T-cell (primary cell): Measurements from ENCODE around the gene CHAF1A. TPM values are rescaled to one million over a fixed set of nuclear protein-coding genes. Genes with fewer than 3 reads are reported as not detected.

Experiments
- ATAC-seq, 4 experiments: fragments of 200-7000 bp in 3 of 4; fragments of 150-1000 bp in 1 of 4; cut with Tn5 transposase; replicated peaks in 1 of 4; 1 replicate in 3 of 4; 2 replicates in 1 of 4; pipeline ENCODE4 v1.10.0; 2021; ENCODE audit warnings: moderate library complexity in 3 of 4, mild to moderate bottlenecking in 2 of 4, moderate number of reproducible peaks in 1 of 4
- CTCF ChIA-PET, 2 donors: fragments of 300-600 bp; sonication (Branson Sonifier 250); formaldehyde crosslinking; loops; one replicate each; lab custom pipeline; 2022; ENCODE audit warnings: antibody characterized with exemption in 2 of 2; lab: Charles Lee
- POLR2A ChIA-PET, 2 donors: fragments of 300-600 bp; sonication (Branson Sonifier 250); formaldehyde crosslinking; loops; one replicate each; lab custom pipeline; 2022; ENCODE audit warnings: antibody characterized with exemption in 2 of 2; lab: Charles Lee
- DNase-seq, 35 experiments: peaks; one replicate each; pipeline versions ENCODE4 v3.0.0 to v3.0.0-alpha.2; 2013 to 2023
- H3K27ac ChIP-seq: one replicate; pipeline ENCODE4 v1.5.1; 2013; ENCODE audit warnings: low read length
- H3K27me3 ChIP-seq, 2 experiments: replicated peaks in 1 of 2; 1 replicate in 1 of 2; 2 replicates in 1 of 2; pipeline versions ENCODE4 v1.6.1 to v1.7.0; 2013; ENCODE audit warnings: low read length in 1 of 2, mixed read lengths in 1 of 2; ENCODE audit not compliant: control insufficient read depth in 2 of 2, insufficient read depth in 2 of 2; ENCODE audit errors: extremely low read depth in 1 of 2
- H3K36me3 ChIP-seq, 2 donors: 1 replicate in 1 of 2; 2 replicates in 1 of 2; pipeline versions ENCODE4 v1.6.1 to v1.7.0; 2013; ENCODE audit warnings: low read length in 1 of 2; ENCODE audit not compliant: control insufficient read depth in 2 of 2, insufficient read depth in 1 of 2; ENCODE audit errors: extremely low read depth in 1 of 2
- H3K4me1 ChIP-seq, 2 experiments: 1 replicate in 1 of 2; 2 replicates in 1 of 2; pipeline versions ENCODE4 v1.6.1 to v1.7.0; 2013; ENCODE audit warnings: low read length in 2 of 2, mixed read lengths in 1 of 2; ENCODE audit not compliant: insufficient read depth in 2 of 2, control insufficient read depth in 1 of 2; ENCODE audit errors: extremely low read depth in 1 of 2
- H3K4me3 ChIP-seq, 2 donors: 1 replicate in 1 of 2; 2 replicates in 1 of 2; pipeline versions ENCODE4 v1.5.1 to v1.7.0; 2013; ENCODE audit warnings: mild to moderate bottlenecking in 2 of 2, low read length in 1 of 2, moderate library complexity in 1 of 2; ENCODE audit not compliant: control insufficient read depth in 1 of 2; ENCODE audit errors: extremely low read depth in 1 of 2
- H3K9me3 ChIP-seq: 2 replicates; pipeline ENCODE4 v1.7.0; 2013
- H3K27ac Mint-ChIP-seq, 2 donors: one replicate each; pipeline ENCODE4 v1.8.0; 2020 to 2021; ENCODE audit warnings: mild to moderate bottlenecking in 2 of 2, mixed read lengths in 2 of 2
- H3K27me3 Mint-ChIP-seq, 2 donors: one replicate each; pipeline ENCODE4 v1.8.0; 2021 to 2022; ENCODE audit warnings: mixed read lengths in 2 of 2
- H3K36me3 Mint-ChIP-seq: one replicate; pipeline ENCODE4 v1.8.0; 2021; ENCODE audit warnings: mixed read lengths
- H3K4me1 Mint-ChIP-seq, 3 donors: one replicate each; pipeline ENCODE4 v1.8.0; 2020 to 2022; ENCODE audit warnings: mixed read lengths in 3 of 3, mild to moderate bottlenecking in 1 of 3
- H3K4me3 Mint-ChIP-seq, 3 donors: one replicate each; pipeline ENCODE4 v1.8.0; 2020 to 2022; ENCODE audit warnings: mild to moderate bottlenecking in 3 of 3, mixed read lengths in 3 of 3, moderate library complexity in 3 of 3
- H3K9me3 Mint-ChIP-seq, 3 donors: one replicate each; pipeline ENCODE4 v1.8.0; 2020 to 2022; ENCODE audit warnings: mixed read lengths in 3 of 3
- WGBS: methylation state at CpG from one replicate; pipeline ENCODE4 v1.1.5; 2013; ENCODE audit warnings: missing lambda C conversion rate; ENCODE audit not compliant: insufficient coverage; 5-methylcytosine and 5-hydroxymethylcytosine counted together
- total RNA-seq, 35 experiments: library from RNA in 6 of 35; stranded (reverse) in 6 of 35; fragments of 120-200 nt in 1 of 35; gene quantifications; one replicate each; pipeline versions ENCODE4 v1.2.1 to v1.2.4 and lab custom pipeline; 2013 to 2026

Gene CHAF1A
- total RNA-seq, 5 donors from 2014 or later (not counting 1 experiment from before 2014, with no cell fraction given), result 14.4 to 27.3 (median 16.5) TPM

GRCh38 chr19:4467835-4468234 is 65.4 kb downstream of the CHAF1A start:
- no peaks in the 10 kb centered on the region for H3K36me3 ChIP-seq
- H3K9me3 ChIP-seq, result no peaks in the 10 kb centered on the region
- Mint-ChIP-seq H3K9me3 (no peaks in the 10 kb centered on the region), H3K4me1 (peaks cover 5 to 8% (median 7%) of the 10 kb centered on the region in 3 donors), H3K36me3 (no peaks in the 10 kb centered on the region), H3K4me3 (no peak overlapping the region), H3K27me3 (no peaks in the 10 kb centered on the region), H3K27ac (no peak overlapping the region)
- ChIA-PET CTCF (interaction anchor here in 1 of 2 donors (0.7 kb wide), 1 partner anchor 14 kb away, joined by 7 read pairs; no protein-coding TSS in a partner anchor), POLR2A (no interaction called here)
- no CpG with 5 or more reads among the region's 3 CpGs for WGBS
- no peak overlapping the region for H3K4me3 ChIP-seq
- H3K27me3 ChIP-seq, result no peaks in the 10 kb centered on the region
- peaks cover 2 to 16% of the 10 kb centered on the region in 2 experiments for H3K4me1 ChIP-seq
- DNase-seq (no peak), ATAC-seq (no peak)
- no peak overlapping the region for H3K27ac ChIP-seq

DNA sequence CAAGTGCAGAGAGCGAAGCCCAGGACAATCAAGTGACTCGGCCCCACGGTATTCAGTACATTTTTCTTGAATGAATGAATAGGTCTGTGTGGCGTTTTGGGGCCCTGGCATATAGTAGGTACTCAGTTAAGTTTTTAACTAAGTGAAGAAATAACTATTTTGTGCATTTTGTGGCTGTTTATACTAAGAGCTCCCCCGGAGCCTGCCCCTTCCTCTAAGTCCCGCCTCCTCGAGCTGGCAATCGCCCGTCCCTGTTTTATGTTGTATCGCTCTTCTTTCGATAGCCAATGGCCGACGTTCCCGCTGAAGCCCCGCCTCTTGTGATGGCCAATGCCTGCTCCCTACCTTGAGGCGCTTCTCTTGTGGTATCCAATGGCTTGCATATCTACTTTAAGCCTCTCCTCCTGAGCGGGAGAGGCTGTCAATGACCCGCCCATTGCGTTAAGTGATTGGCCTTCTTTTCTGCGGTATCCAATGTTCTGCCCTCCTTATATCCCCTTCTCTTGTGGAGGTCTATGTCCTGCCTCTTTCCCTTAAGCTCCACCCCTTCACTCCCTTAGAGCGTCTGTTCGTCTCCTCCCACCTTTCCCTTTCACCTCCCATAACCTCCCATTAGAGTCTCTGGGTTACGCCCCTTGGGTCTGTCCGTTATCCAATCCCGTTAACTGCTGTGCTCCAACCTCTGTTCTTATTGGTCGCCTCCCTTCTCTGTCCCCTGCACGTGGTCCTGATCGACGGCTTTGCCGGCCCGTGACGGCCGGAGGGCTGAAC is 69.1 kb downstream of the CHAF1A start:
- DNase-seq (peak; percentile 86 to 100 (median 98)), ATAC-seq (peak; percentile 84 to 86 (median 84))
- WGBS, result under 1% methylated on average over 31 of the region's 33 CpGs
- peaks cover 0 to 9% of the 10 kb centered on the region in 2 donors for H3K36me3 ChIP-seq
- Mint-ChIP-seq H3K9me3 (no peaks in the 10 kb centered on the region), H3K27ac (no peak overlapping the region), H3K4me3 (no peak overlapping the region), H3K27me3 (no peaks in the 10 kb centered on the region), H3K4me1 (peaks cover 23 to 25% (median 24%) of the 10 kb centered on the region in 3 donors), H3K36me3 (peaks cover 3% of the 10 kb centered on the region)
- H3K4me1 ChIP-seq, result peaks cover 15 to 38% of the 10 kb centered on the region in 2 experiments
- no peaks in the 10 kb centered on the region for H3K9me3 ChIP-seq
- H3K27me3 ChIP-seq, result no peaks in the 10 kb centered on the region
- H3K4me3 ChIP-seq, result peak overlapping the region; percentile 76 to 84
- POLR2A ChIA-PET, result interaction anchor here (0.6 to 1.5 kb wide), 8 partner anchors 11 to 1149 kb away, joined by 3 to 6 read pairs (median 4); partner anchors contain the start of genes CHAF1A (in 1 of the 2), MPND (in 1 of the 2), SH3GL1 (in 1 of the 2) and YJU2 (in 1 of the 2)
- H3K27ac ChIP-seq, result peak overlapping the region; percentile 83
- CTCF ChIA-PET, result interaction anchor here in 1 of 2 donors (0.5 to 1.9 kb wide), 10 partner anchors 13 to 484 kb away, joined by 3 to 13 read pairs (median 6); partner anchors contain the start of genes CHAF1A, FEM1A, MPND and SH3GL1

DNA sequence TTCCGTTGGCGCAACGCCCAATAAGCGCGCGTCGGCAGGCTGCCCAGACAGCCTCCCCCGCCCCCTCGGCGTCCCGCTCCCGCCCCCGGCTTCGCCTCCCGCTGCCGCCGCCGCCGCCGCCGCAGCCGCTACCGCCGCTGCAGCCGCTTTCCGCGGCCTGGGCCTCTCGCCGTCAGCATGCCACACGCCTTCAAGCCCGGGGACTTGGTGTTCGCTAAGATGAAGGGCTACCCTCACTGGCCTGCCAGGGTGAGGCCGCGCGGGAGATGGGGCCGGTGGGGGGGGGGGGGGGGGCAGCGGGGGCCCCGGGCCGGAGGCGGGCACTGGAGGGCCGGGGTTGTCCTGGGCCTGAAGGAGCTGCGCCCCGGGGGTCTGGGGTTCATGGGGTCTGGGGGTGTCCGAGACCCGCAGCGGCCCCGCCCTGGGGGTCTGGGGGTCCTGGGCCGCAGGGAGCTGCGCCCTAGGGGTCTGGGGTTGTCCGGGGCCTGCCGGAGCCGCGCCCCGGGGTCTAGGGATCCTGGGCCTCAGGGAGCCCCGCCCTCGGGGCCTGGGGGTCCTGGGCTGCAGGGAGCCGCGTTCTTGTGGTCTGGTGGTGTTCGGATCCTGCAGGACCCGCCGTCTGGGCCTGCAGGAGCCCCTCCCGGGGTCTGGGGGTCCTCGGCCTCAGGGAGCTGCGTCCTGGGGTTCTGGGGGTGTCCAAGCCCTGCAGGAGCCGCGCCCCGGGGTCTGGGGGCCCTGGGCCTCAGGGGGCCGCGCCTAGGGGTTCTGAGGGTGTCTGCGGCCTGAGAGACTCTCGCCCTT is 69.9 kb downstream of the CHAF1A start, which contains the start of gene HDGFL2:
Gene HDGFL2 (plus strand): TSS at position 124 of the 801 bp plus-strand sequence. CDS start 54 bp downstream, at position 178.
- Mint-ChIP-seq H3K4me3 (peak within 1 kb of the TSS in 2 of 3 donors; percentile 73 to 76), H3K27ac (no peak within 1 kb of the TSS), H3K9me3 (no peaks in the 10 kb centered on the region), H3K27me3 (no peaks in the 10 kb centered on the region), H3K36me3 (peaks cover 8% of the 10 kb centered on the region), H3K4me1 (peaks cover 23 to 25% (median 24%) of the 10 kb centered on the region in 3 donors)
- ATAC-seq (no peak), DNase-seq (peak in 4 of 35 experiments; percentile 85 to 97 (median 95))
- Histone ChIP-seq H3K36me3 (peaks cover 0 to 16% of the 10 kb centered on the region in 2 donors), H3K27ac (peak within 1 kb of the TSS; percentile 83), H3K9me3 (no peaks in the 10 kb centered on the region), H3K4me3 (peak within 1 kb of the TSS; percentile 80 to 84), H3K27me3 (no peaks in the 10 kb centered on the region), H3K4me1 (peaks cover 15 to 38% of the 10 kb centered on the region in 2 experiments)
- POLR2A ChIA-PET, result interaction anchor here in 1 of 2 donors (0.9 to 1.3 kb wide), 3 partner anchors 70 to 226 kb away, joined by 3 to 5 read pairs (median 4); partner anchors contain the start of genes CHAF1A, SH3GL1 and YJU2
- WGBS, result under 1% methylated on average over 54 of the region's 71 CpGs
- CTCF ChIA-PET, result interaction anchor here in 1 of 2 donors (1.0 to 1.9 kb wide), 7 partner anchors 14 to 319 kb away, joined by 3 to 13 read pairs (median 6); partner anchors contain the start of genes FEM1A, MPND and SH3GL1

DNA sequence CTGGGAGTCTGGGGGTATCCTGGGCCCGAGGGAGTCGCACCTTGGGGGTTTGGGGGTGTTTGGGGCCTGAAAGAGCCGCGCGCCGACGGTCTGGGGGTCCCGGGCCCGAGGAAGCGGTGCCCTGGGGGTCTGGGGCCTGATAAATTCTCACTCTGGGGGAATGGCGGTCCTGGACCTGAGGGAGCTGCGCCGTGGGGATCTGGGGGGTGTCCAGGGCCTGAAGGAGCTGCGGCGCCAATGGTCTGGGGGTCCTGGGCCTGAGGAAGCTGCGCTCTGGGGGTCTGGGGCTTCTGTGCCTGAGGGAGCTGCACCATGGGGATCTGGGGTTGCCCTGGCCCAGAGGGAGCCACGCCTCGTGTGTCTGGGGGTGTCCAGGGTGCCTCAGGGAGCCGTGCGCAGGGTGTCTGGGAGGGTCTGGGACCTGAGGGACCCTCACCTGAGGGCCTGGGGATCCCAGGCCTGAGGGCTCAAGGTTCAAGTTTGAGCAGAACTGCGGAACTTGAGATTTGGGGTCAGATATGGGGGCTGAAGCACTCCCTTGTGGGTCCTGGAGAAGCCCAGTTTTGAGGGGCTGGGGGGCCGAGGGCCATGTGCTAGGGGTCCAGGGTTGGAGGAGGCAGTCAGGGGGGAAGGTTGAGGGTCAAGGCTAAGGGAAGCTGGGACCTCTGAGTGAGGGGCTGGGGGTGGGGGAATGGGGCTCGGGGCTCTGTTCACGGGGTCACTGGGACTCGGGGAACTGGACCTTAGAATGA is 70.7 kb downstream of the CHAF1A start:
- peak overlapping the region; percentile 58 to 80 for H3K4me3 ChIP-seq
- Mint-ChIP-seq H3K9me3 (no peaks in the 10 kb centered on the region), H3K36me3 (peaks cover 12% of the 10 kb centered on the region), H3K4me1 (peaks cover 23 to 25% (median 24%) of the 10 kb centered on the region in 3 donors), H3K4me3 (peak overlapping the region in 2 of 3 donors; percentile 73 to 76), H3K27ac (no peak overlapping the region), H3K27me3 (no peaks in the 10 kb centered on the region)
- H3K9me3 ChIP-seq, result no peaks in the 10 kb centered on the region
- DNase-seq (no peak), ATAC-seq (no peak)
- POLR2A ChIA-PET, result no interaction called here
- H3K36me3 ChIP-seq, result peaks cover 0 to 18% of the 10 kb centered on the region in 2 donors
- no peaks in the 10 kb centered on the region for H3K27me3 ChIP-seq
- peak overlapping the region; percentile 1 for H3K27ac ChIP-seq
- WGBS, result 40% methylated on average over 24 of the region's 25 CpGs
- CTCF ChIA-PET, result interaction anchor here in 1 of 2 donors (0.6 kb wide), 2 partner anchors 11 to 18 kb away, joined by 3 read pairs; no protein-coding TSS in a partner anchor
- H3K4me1 ChIP-seq, result peaks cover 15 to 38% of the 10 kb centered on the region in 2 experiments

GRCh38 chr19:4473763-4474513 is 71.5 kb downstream of the CHAF1A start:
- CTCF ChIA-PET, result interaction anchor here in 1 of 2 donors (0.5 to 0.6 kb wide), 2 partner anchors 10 to 486 kb away, joined by 3 read pairs; no protein-coding TSS in a partner anchor
- ATAC-seq, result no peak
- peaks cover 12% of the 10 kb centered on the region for H3K36me3 Mint-ChIP-seq
- no peak for DNase-seq
- Histone ChIP-seq H3K27me3 (no peaks in the 10 kb centered on the region), H3K4me1 (peaks cover 15 to 38% of the 10 kb centered on the region in 2 experiments), H3K9me3 (no peaks in the 10 kb centered on the region), H3K36me3 (peaks cover 0 to 20% of the 10 kb centered on the region in 2 donors), H3K4me3 (peak overlapping the region in 1 of 2 donors; percentile 46), H3K27ac (no peak overlapping the region)
- H3K27me3 Mint-ChIP-seq, result no peaks in the 10 kb centered on the region
- POLR2A ChIA-PET, result no interaction called here
- peaks cover 23 to 25% (median 24%) of the 10 kb centered on the region in 3 donors for H3K4me1 Mint-ChIP-seq
- H3K9me3 Mint-ChIP-seq, result no peaks in the 10 kb centered on the region
- peak overlapping the region in 1 of 2 donors; percentile 64 for H3K27ac Mint-ChIP-seq
- 60% methylated on average over 20 of the region's 23 CpGs for WGBS
- peak overlapping the region in 2 of 3 donors; percentile 73 to 76 for H3K4me3 Mint-ChIP-seq
